Fibroblast of the aortic adventitia (primary cell): ENCODE results near the gene PSMD2. TPM values are rescaled to one million over a fixed set of nuclear protein-coding genes. Genes with fewer than 3 reads are reported as not detected.
"Not testable (repeated sequence)": the region's sequence is repeated elsewhere in the genome, so short reads cannot be mapped to it uniquely, and the experiment has no call there.

ENCODE experiments used
- DNase-seq: peaks from one replicate; pipeline ENCODE4 v3.0.0-alpha.2; 2010; ENCODE audit warnings: low read depth
- H3K4me3 ChIP-seq: 2 replicates; pipeline ENCODE4 v1.5.1; 2011; ENCODE audit warnings: low read depth, mild to moderate bottlenecking, control low read depth, low read length, moderate library complexity
- CTCF ChIP-seq: IDR thresholded peaks from 2 replicates; pipeline ENCODE4 v1.5.1; 2011; ENCODE audit warnings: mild to moderate bottlenecking, low read length, control low read depth, inconsistent platforms; ENCODE audit not compliant: insufficient read depth
- total RNA-seq: library from RNA; depleted of rRNA; stranded (reverse); fragments of >200 nt; gene quantifications from 2 replicates; pipeline ENCODE4 v1.2.3, GENCODE V29; 2012; ENCODE audit warnings: low replicate concordance

The PSMD2 gene
- total RNA-seq, 1 donor = 333 TPM

DNA sequence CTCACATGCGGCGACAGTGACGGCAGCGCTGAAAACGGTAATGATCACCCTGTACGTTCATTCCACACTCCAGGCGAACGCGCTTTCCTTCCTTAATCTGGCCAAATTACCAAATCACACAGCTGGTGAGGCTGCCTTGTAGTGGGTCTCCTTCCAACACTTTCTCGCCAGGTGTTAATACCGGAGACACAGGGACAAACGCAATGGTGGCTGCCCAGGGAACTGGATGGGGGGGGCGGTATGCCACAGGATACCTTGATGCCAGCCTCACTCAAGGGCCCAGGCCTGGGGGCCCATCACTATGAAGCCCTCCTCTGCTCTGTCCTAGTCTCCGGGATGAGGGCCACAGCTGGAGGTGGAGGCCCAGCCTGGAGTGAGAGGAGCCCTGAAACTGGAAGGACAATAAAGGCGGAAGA, 36.3 kb upstream of the PSMD2 start:
- TF ChIP-seq CTCF = no peak
- DNase-seq = no peak
- H3K4me3 ChIP-seq = no peak overlapping the region

- not testable (repeated sequence) for DNase-seq, H3K4me3 ChIP-seq
These were observed 31.8 kb upstream of the PSMD2 start for GRCh38 chr3:184267249-184267648.

- no peak for TF ChIP-seq CTCF
- no peak for DNase-seq
- H3K4me3 ChIP-seq = no peak overlapping the region
These were observed 26.8 kb upstream of the PSMD2 start for GRCh38 chr3:184272269-184272668.

GRCh38 chr3:184275381-184275701, 23.7 kb upstream of the PSMD2 start:
- no peak for TF ChIP-seq CTCF
- no peak overlapping the region for H3K4me3 ChIP-seq
- no peak for DNase-seq

- DNase-seq = no peak
- peak within 1 kb of the TSS; percentile 22 for H3K4me3 ChIP-seq
- TF ChIP-seq CTCF = no peak
These were observed 22.8 kb upstream of the PSMD2 start, which contains the start of gene ECE2 for GRCh38 chr3:184275961-184276910. Gene ECE2, plus strand, starts transcription at chr3:184276022. Its CDS starts 132 bp downstream, at chr3:184276154.

DNA sequence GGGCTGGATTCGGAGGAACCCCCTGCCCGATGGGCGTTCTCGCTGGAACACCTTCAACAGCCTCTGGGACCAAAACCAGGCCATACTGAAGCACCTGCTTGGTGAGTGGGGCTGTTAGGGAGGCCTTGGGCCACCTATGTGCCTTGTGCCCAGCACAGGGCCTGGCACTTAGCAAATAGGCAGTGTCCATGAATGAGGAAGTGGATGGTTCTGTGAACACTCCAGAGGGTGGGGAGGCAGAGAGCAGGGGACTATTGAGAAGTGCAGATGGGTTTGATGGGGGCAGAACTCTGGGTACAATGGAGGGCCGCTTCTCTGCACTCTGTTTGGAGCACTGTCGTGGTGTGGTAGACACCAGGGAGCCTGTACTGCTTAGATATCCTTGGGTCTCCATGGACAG, 21.7 kb upstream of the PSMD2 start:
- no peak overlapping the region for H3K4me3 ChIP-seq
- DNase-seq = no peak
- TF ChIP-seq CTCF = no peak

DNA sequence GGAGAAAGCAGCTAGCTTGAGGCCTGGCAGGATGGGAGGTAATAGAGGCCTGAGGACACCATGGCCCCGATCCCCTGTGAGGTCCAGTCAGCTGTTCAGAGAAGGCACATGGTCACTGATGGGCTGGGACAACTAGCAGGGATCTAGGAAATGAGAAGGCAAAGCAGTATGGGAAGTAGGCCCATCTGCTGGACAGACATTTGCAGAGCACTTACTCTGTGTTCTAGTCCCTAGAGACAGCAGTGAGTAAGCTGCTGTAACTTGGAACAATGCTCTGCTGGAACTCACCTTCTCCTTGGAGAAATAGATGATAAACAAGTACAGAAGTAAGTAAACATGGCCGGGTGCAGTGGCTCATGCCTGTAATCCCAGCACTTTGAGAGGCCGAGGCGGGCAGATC, 16.1 kb upstream of the PSMD2 start:
- no peak overlapping the region for H3K4me3 ChIP-seq
- no peak for TF ChIP-seq CTCF
- DNase-seq = no peak
